HL-60 (cell line): ENCODE data around the gene COL24A1.

Experiments
- DNase-seq, 2 experiments: peaks; one replicate each; pipeline ENCODE4 v3.0.0-alpha.2; 2010 to 2020; ENCODE audit warnings: low read depth in 1 of 2, low spot score in 1 of 2
- H3K27ac ChIP-seq: fragments of 250-450 bp; sonication (Bioruptor Pico); replicated peaks from 2 replicates; pipeline ENCODE4 v1.5.1; 2020; ENCODE audit warnings: mild to moderate bottlenecking, moderate library complexity
- H3K27me3 ChIP-seq: fragments of 250-450 bp; sonication (Bioruptor Pico); 2 replicates; pipeline ENCODE4 v1.5.1; 2021; ENCODE audit warnings: mild to moderate bottlenecking, moderate library complexity; ENCODE audit not compliant: insufficient read depth, poor library complexity, severe bottlenecking
- H3K4me3 ChIP-seq: replicated peaks from 2 replicates; pipeline ENCODE4 v1.5.1; 2011; ENCODE audit warnings: mild to moderate bottlenecking, control low read depth, low read length; ENCODE audit not compliant: insufficient read depth
- CTCF ChIP-seq: IDR thresholded peaks from one replicate; pipeline ENCODE4 v1.5.1; 2011; ENCODE audit warnings: low read length, control low read depth, inconsistent platforms; ENCODE audit not compliant: insufficient read depth
- GABPA ChIP-seq: IDR thresholded peaks from 2 replicates; pipeline ENCODE4 v1.6.1; 2012; ENCODE audit warnings: low read depth
- POLR2AphosphoS5 ChIP-seq: IDR thresholded peaks from 2 replicates; pipeline ENCODE4 v1.6.1; 2012; ENCODE audit warnings: low read depth
- REST ChIP-seq: IDR thresholded peaks from 2 replicates; pipeline ENCODE4 v1.6.1; 2012; ENCODE audit warnings: low read depth; ENCODE audit not compliant: insufficient replicate concordance
- SPI1 ChIP-seq: IDR thresholded peaks from 2 replicates; pipeline ENCODE4 v1.6.1; 2012; ENCODE audit warnings: low read depth, mild to moderate bottlenecking, borderline replicate concordance

Gene COL24A1

DNA sequence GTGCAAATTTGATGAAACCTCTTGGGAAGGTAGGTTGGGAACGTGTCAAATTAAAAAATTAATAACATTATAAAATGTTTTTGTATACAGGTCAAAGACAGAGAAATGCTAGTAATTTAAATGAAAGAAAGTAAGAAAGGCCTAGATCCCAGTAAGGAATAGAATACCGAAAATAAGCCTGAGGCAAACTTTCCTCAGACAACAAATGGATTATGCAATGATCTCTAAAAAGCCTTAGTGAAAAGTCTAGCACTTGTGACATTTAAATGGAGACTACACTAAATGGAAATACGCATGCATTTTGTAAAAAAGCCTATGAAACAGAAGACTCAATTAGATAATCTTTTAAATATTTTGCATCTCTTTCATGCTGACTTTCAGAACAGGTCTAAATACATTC lies 309.9 kb downstream of the COL24A1 start:
- no peak for DNase-seq
- TF ChIP-seq SPI1 (no peak), REST (no peak), POLR2AphosphoS5 (no peak), GABPA (no peak), CTCF (no peak)
- no peak overlapping the region for H3K27ac ChIP-seq
- H3K4me3 ChIP-seq = no peak overlapping the region
- H3K27me3 ChIP-seq = no peaks in the 10 kb centered on the region

GRCh38 chr1:85839459-85839858 lies 317.1 kb downstream of the COL24A1 start:
- H3K27me3 ChIP-seq = no peaks in the 10 kb centered on the region
- TF ChIP-seq SPI1 (no peak), GABPA (no peak), CTCF (no peak), POLR2AphosphoS5 (no peak), REST (no peak)
- no peak for DNase-seq
- H3K4me3 ChIP-seq = no peak overlapping the region
- H3K27ac ChIP-seq = no peak overlapping the region

DNA sequence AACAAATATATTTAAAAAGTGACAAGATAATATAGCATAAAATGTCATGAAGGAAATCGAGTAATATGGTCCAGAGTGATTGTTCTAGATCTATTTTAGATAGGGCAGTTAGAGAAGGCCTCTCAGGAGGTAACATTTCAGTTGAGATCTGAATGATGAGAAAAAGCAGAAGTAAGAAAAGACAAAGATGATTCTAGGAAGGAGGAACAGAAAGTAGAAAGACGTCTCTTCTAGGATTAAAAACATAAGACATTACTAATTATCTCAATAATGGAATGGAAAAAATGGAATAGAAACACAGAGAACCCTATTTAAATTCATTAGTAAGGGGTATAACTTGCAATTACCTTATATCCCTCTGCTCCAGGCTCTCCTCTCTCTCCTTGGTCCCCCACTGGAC lies 318.3 kb downstream of the COL24A1 start:
- Histone ChIP-seq H3K27ac (no peak overlapping the region), H3K4me3 (no peak overlapping the region), H3K27me3 (no peaks in the 10 kb centered on the region)
- TF ChIP-seq GABPA (no peak), POLR2AphosphoS5 (no peak), REST (no peak), CTCF (no peak), SPI1 (no peak)
- DNase-seq = no peak
